DND-41 (cell line): ENCODE measurements around the gene DIDO1.

Experiments used
- CTCF ChIP-seq: IDR thresholded peaks from 2 replicates; pipeline ENCODE4 v1.5.1; 2012; ENCODE audit warnings: borderline replicate concordance, low read length, moderate library complexity, mild to moderate bottlenecking; ENCODE audit not compliant: poor library complexity, severe bottlenecking; ENCODE audit errors: extremely low read depth
- EZH2 ChIP-seq: IDR thresholded peaks from 3 replicates; pipeline ENCODE4 v1.6.1; 2012; ENCODE audit warnings: borderline replicate concordance, low read depth, mild to moderate bottlenecking, moderate library complexity, low read length, inconsistent platforms; ENCODE audit not compliant: severe bottlenecking

GRCh38 chr20:62856931-62857619 lies 69.2 kb downstream of the DIDO1 start:
- TF ChIP-seq CTCF (no peak), EZH2 (no peak)
